SU-DHL-6 (cell line): ENCODE results near the gene BOD1.

Source experiments
- H2AFZ ChIP-seq: fragments of 200-600 bp; sonication (generic); 2 replicates; pipeline ENCODE4 v1.6.1; 2014; ENCODE audit warnings: low read depth, mild to moderate bottlenecking, moderate library complexity, mixed read lengths, antibody characterized with exemption, low read length; ENCODE audit not compliant: severe bottlenecking
- H3F3A ChIP-seq: fragments of 200-600 bp; shearing (Covaris generic); 2 replicates; pipeline ENCODE4 v1.6.0; 2016; ENCODE audit warnings: antibody characterized with exemption, mild to moderate bottlenecking; ENCODE audit not compliant: insufficient read depth
- H3K27ac ChIP-seq: fragments of 200-600 bp; sonication (generic); 2 replicates; pipeline ENCODE4 v1.5.1; 2016; ENCODE audit warnings: low read depth, mild to moderate bottlenecking, low read length, moderate library complexity, mixed read lengths
- H3K27me3 ChIP-seq: fragments of 200-600 bp; sonication (generic), shearing (Covaris generic); 2 replicates; pipeline ENCODE4 v1.6.0; 2014; ENCODE audit warnings: mild to moderate bottlenecking, low read length
- H3K36me3 ChIP-seq: fragments of 200-600 bp; sonication (generic); 2 replicates; pipeline ENCODE4 v1.6.1; 2014; ENCODE audit warnings: mild to moderate bottlenecking, low read length, mixed read lengths
- H3K4me2 ChIP-seq: fragments of 300-600, 200-600 bp; shearing (Covaris generic), sonication (generic); 2 replicates; pipeline ENCODE4 v1.6.0; 2014; ENCODE audit warnings: low read length, low read depth, mild to moderate bottlenecking; ENCODE audit not compliant: poor library complexity, severe bottlenecking
- H3K4me3 ChIP-seq: fragments of 200-600 bp; sonication (generic); 2 replicates; pipeline ENCODE4 v1.5.1; 2014; ENCODE audit warnings: antibody characterized with exemption, low read length, mild to moderate bottlenecking, mixed read lengths; ENCODE audit not compliant: insufficient read depth, poor library complexity, severe bottlenecking
- H3K79me2 ChIP-seq: fragments of 200-600 bp; sonication (generic); 2 replicates; pipeline ENCODE4 v1.6.1; 2014; ENCODE audit warnings: mild to moderate bottlenecking, low read length, moderate library complexity; ENCODE audit not compliant: insufficient read depth
- H3K9ac ChIP-seq: fragments of 200-600 bp; sonication (generic); 2 replicates; pipeline ENCODE4 v1.7.0; 2014; ENCODE audit warnings: mild to moderate bottlenecking, low read length
- H3K9me2 ChIP-seq: fragments of 200-600 bp; sonication (generic); replicated peaks from 2 replicates; pipeline ENCODE4 v1.6.1; 2014; ENCODE audit warnings: low read length; ENCODE audit not compliant: insufficient read depth
- H3K9me3 ChIP-seq: fragments of 200-600 bp; sonication (generic); 2 replicates; pipeline ENCODE4 v1.6.1; 2014; ENCODE audit warnings: low read length, mixed read lengths; ENCODE audit not compliant: insufficient read depth
- H4K20me1 ChIP-seq: fragments of 200-600 bp; sonication (generic); 2 replicates; pipeline ENCODE4 v1.6.1; 2014; ENCODE audit warnings: low read depth, mild to moderate bottlenecking, antibody characterized with exemption, low read length, moderate library complexity, mixed read lengths
- CTCF ChIP-seq: fragments of 200-600 bp; sonication (generic); IDR thresholded peaks from one replicate; pipeline ENCODE4 v1.5.1; 2017; ENCODE audit warnings: antibody characterized with exemption, mild to moderate bottlenecking, low read length, moderate library complexity; ENCODE audit not compliant: insufficient read depth, poor library complexity, severe bottlenecking
- EZH2phosphoT487 ChIP-seq: fragments of 200-600 bp; sonication (generic), shearing (Covaris generic); conservative IDR thresholded peaks from 2 replicates; pipeline ENCODE4 v1.6.1; 2018; ENCODE audit warnings: mild to moderate bottlenecking, antibody characterized with exemption, low read length, moderate library complexity, mixed read lengths

The BOD1 gene

GRCh38 chr5:173604141-173604540 is 12.3 kb downstream of the BOD1 start:
- no peaks in the 10 kb centered on the region for H3K27me3 ChIP-seq
- H3F3A ChIP-seq: no peaks in the 10 kb centered on the region
- no peak overlapping the region for H3K4me3 ChIP-seq
- TF ChIP-seq CTCF (no peak), EZH2phosphoT487 (no peak)
- H3K4me2 ChIP-seq: no peak overlapping the region
- peaks cover 14% of the 10 kb centered on the region for H3K36me3 ChIP-seq
- no peaks in the 10 kb centered on the region for H3K9me3 ChIP-seq
- no peak overlapping the region for H3K9ac ChIP-seq
- no peak overlapping the region for H3K27ac ChIP-seq
- H3K79me2 ChIP-seq: no peaks in the 10 kb centered on the region
- no peaks in the 10 kb centered on the region for H4K20me1 ChIP-seq
- no peak overlapping the region for H2AFZ ChIP-seq
- H3K9me2 ChIP-seq: no peaks in the 10 kb centered on the region

GRCh38 chr5:173602423-173602822 is 14.0 kb downstream of the BOD1 start:
- H3K4me2 ChIP-seq: no peak overlapping the region
- H3K27ac ChIP-seq: no peak overlapping the region
- no peak overlapping the region for H2AFZ ChIP-seq
- no peaks in the 10 kb centered on the region for H3K9me3 ChIP-seq
- no peak overlapping the region for H3K4me3 ChIP-seq
- no peaks in the 10 kb centered on the region for H3K27me3 ChIP-seq
- no peaks in the 10 kb centered on the region for H4K20me1 ChIP-seq
- no peak for TF ChIP-seq CTCF
- no peak for TF ChIP-seq EZH2phosphoT487
- H3K79me2 ChIP-seq: no peaks in the 10 kb centered on the region
- no peaks in the 10 kb centered on the region for H3K9me2 ChIP-seq
- H3K9ac ChIP-seq: no peak overlapping the region
- H3F3A ChIP-seq: no peaks in the 10 kb centered on the region
- peaks cover 5% of the 10 kb centered on the region for H3K36me3 ChIP-seq

- no peaks in the 10 kb centered on the region for H3K36me3 ChIP-seq
- TF ChIP-seq EZH2phosphoT487 (no peak), CTCF (no peak)
Observed at GRCh38 chr5:173598686-173599085, 17.8 kb downstream of the BOD1 start.

More at GRCh38 chr5:173598686-173599085, 17.8 kb downstream of the BOD1 start:
- no peaks in the 10 kb centered on the region for H3K79me2 ChIP-seq
- H3K9me3 ChIP-seq: peaks cover 5% of the 10 kb centered on the region; the same call in 1 of the 2 replicates
- no peaks in the 10 kb centered on the region for H3K9me2 ChIP-seq
- H3K27ac ChIP-seq: no peak overlapping the region
- H3K9ac ChIP-seq: no peak overlapping the region
- no peaks in the 10 kb centered on the region for H3K27me3 ChIP-seq
- H3F3A ChIP-seq: no peaks in the 10 kb centered on the region
- H4K20me1 ChIP-seq: no peaks in the 10 kb centered on the region
- no peak overlapping the region for H2AFZ ChIP-seq
- H3K4me2 ChIP-seq: no peak overlapping the region
- H3K4me3 ChIP-seq: no peak overlapping the region
